HFFc6 (cell line): ENCODE results near the gene BGN. TPM values are rescaled to one million over a fixed set of nuclear protein-coding genes. Genes with fewer than 3 reads are reported as not detected.

Experiments used
- DNase-seq: peaks from one replicate; pipeline ENCODE4 v3.0.0-alpha.2; 2018
- H3K27ac Mint-ChIP-seq: 2 replicates; pipeline ENCODE4 v1.8.0; 2020; ENCODE audit warnings: mild to moderate bottlenecking, mixed read lengths
- H3K27me3 Mint-ChIP-seq: 2 replicates; pipeline ENCODE4 v1.8.0; 2021; ENCODE audit warnings: mild to moderate bottlenecking, moderate library complexity, mixed read lengths; ENCODE audit not compliant: insufficient read depth
- H3K36me3 Mint-ChIP-seq: 2 replicates; pipeline ENCODE4 v1.8.0; 2021; ENCODE audit warnings: low read depth, mixed read lengths
- H3K4me1 Mint-ChIP-seq: 2 replicates; pipeline ENCODE4 v1.8.0; 2020; ENCODE audit warnings: low read depth, mixed read lengths
- H3K4me3 Mint-ChIP-seq: 2 replicates; pipeline ENCODE4 v1.8.0; 2020; ENCODE audit warnings: mild to moderate bottlenecking, moderate library complexity, mixed read lengths
- H3K9me3 Mint-ChIP-seq: 2 replicates; pipeline ENCODE4 v1.8.0; 2020; ENCODE audit warnings: mild to moderate bottlenecking, mixed read lengths
- CTCF ChIP-seq: fragments of 200-600 bp; sonication (generic); IDR thresholded peaks from 2 replicates; pipeline ENCODE4 v1.5.0; 2021; ENCODE audit warnings: antibody characterized with exemption, mild to moderate bottlenecking
- total RNA-seq, 6 experiments: library from RNA; stranded (reverse); fragmentation: NEBNext Ultra II Directional; extraction: Animal tissue kit (Norgen Biotek cat#: 25700); gene quantifications; 2 replicates in 1 of 6; 3 replicates in 5 of 6; pipeline ENCODE4 v1.2.3, GENCODE V29; 2021

BGN gene
- total RNA-seq, 6 experiments from 2014 or later: 324 to 382 (median 367) TPM

DNA sequence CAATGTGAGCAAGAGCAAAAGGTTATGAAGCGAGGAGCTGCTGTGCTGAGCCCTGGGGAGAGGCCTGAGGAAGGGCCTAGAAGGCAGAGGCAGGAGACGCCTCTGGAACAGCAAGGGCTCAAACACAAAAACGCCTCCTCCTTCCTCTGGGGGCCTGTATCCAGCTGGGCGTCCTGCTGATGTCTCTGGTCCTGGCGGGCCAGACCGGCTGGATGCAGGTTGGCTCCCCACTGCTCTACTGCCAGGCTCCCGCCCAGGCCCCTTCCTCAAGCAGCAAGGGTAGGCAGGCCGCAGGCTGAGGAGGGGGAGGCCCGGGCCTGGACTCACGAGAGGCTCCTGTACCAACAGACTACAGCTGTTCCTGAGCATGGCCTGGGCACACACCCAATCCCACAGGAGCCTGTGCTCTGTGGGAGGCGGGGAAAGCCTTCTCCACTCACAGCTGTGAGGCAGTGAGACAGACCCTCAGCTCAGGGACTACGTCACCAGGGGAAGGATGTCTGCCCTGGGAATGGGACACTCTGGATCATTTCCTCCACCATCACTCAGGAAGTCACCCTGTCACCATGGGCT, 26.7 kb upstream of the BGN start:
- Mint-ChIP-seq H3K27me3 (peaks cover 2% of the 10 kb centered on the region; the same call in 1 of the 2 replicates), H3K4me1 (peaks cover 10% of the 10 kb centered on the region; the same call in 1 of the 2 replicates), H3K36me3 (no peaks in the 10 kb centered on the region), H3K27ac (no peak overlapping the region; the same call in 1 of the 2 replicates), H3K9me3 (no peaks in the 10 kb centered on the region), H3K4me3 (no peak overlapping the region)
- DNase-seq: no peak
- no peak for TF ChIP-seq CTCF

GRCh38 chrX:153469811-153470410, 24.9 kb upstream of the BGN start:
- Mint-ChIP-seq H3K27ac (peak overlapping the region; percentile 45; the same call in 1 of the 2 replicates), H3K36me3 (no peaks in the 10 kb centered on the region), H3K4me1 (peaks cover 10% of the 10 kb centered on the region; the same call in 1 of the 2 replicates), H3K27me3 (no peaks in the 10 kb centered on the region), H3K4me3 (peak overlapping the region; percentile 90), H3K9me3 (no peaks in the 10 kb centered on the region)
- peak; percentile 19 for DNase-seq
- TF ChIP-seq CTCF: no peak

DNA sequence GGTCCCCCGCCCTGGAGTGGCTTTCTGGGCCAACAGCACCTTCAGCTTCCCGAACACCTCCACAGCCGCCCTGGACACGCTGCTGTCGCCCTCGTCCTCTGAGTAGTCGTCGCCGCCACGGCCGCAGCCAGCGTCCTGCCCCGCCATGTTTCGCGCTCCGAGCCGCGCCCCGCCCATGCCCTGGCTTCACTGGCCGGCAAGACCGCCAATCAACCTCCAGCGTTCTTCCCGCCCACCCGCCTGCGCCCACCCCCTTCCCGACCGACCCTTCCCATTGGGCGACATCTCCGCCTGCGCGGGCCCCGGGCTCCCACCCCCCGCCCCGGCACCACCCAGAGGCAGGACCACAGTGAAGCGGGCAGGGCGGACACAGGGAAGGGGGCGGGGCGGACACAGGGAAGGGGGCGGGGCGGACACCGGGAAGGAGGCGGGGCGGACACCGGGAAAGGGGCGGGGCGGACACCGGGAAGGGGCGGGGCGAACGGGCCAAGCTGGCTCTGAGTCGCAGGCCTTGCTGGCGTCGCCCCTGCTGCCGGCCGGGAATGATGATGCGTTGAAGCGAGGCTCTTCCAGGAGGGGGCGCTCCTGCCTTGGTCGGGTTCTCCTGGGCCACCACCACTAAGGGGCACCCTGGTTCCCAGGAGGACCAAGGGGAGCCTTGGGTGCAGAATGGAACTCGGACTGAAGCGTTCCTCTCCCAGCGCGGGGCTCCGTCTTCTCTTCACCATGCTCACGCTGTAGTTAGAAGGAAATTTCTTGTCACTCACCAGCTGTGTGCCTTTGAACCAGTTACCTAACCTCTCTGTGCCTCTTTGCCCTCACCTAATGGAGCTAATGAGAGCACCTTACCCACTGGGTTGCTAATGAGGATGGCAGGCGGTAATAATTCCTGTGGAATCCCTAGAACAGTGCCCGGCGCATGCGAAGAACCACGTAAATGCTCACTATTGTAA, 24.1 kb upstream of the BGN start, which contains the start of gene HAUS7:
TSS of gene HAUS7 (minus strand) at position 166 of the 953 bp plus-strand sequence. CDS start at position 147, 19 bp downstream.
- Mint-ChIP-seq H3K27me3 (no peaks in the 10 kb centered on the region), H3K36me3 (no peaks in the 10 kb centered on the region), H3K4me3 (peak within 1 kb of the TSS; percentile 90), H3K4me1 (peaks cover 17% of the 10 kb centered on the region; the same call in 1 of the 2 replicates), H3K27ac (peak within 1 kb of the TSS; percentile 45), H3K9me3 (no peaks in the 10 kb centered on the region)
- DNase-seq: peak; percentile 77
- TF ChIP-seq CTCF: peak; percentile 83

DNA sequence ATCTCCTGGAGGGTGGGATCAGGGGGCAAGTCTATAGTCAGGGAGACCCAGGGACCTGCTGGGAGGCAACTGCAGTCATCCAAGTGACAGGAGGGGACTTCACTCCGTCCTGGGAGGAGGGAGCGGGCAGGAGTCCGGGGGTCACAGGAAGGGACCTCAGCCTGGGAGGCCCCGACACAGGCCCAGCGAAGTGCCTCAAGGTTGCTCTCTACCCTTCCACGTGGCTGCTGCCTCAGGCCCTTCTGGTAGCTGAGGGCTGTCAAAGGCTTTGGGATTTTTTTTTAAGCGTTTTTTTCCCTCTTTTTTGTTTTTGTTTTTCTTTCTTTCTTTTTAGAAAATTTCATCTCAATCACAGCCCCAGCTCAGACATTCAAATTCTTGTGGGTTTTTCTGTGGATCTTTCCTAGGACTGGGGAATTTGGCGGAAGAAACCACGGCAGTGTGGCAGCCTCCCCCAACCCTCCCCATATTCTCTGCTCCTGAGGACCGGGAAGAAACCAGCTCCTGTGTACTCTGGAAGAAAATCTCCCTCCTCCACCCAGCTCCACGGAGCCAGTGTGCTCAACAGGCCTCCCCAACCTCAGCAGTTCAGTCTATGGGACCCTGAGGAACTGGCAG, 23.0 kb upstream of the BGN start:
- peak overlapping the region; percentile 67; the same call in 1 of the 2 replicates for H3K27ac Mint-ChIP-seq
- no peak overlapping the region for H3K4me3 Mint-ChIP-seq
- no peaks in the 10 kb centered on the region for H3K27me3 Mint-ChIP-seq
- DNase-seq: no peak
- H3K9me3 Mint-ChIP-seq: no peaks in the 10 kb centered on the region
- TF ChIP-seq CTCF: no peak
- H3K36me3 Mint-ChIP-seq: no peaks in the 10 kb centered on the region
- H3K4me1 Mint-ChIP-seq: peaks cover 25% of the 10 kb centered on the region

DNA sequence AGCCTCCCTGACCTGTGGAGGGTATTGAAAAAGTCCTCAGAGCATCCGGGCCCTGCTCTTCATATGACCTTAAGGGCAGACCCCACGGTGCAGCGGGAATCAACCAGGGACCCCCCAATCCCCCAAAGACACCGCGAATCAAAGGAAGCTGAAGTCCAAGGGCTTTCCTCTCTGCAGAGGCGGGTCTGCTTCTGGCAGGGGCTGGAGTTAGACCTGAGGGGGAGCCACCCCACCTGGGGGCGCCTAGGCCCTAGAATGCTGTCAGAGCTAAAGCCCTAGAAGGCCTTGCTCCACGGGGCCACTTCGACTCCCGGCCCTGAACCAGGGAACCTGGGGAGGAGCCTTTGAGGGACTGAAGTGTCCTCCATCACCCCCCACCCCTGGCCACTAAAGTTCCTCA, 21.7 kb upstream of the BGN start:
- Mint-ChIP-seq H3K4me3 (no peak overlapping the region), H3K9me3 (no peaks in the 10 kb centered on the region), H3K27ac (no peak overlapping the region), H3K4me1 (peaks cover 35% of the 10 kb centered on the region), H3K36me3 (no peaks in the 10 kb centered on the region), H3K27me3 (peaks cover 2% of the 10 kb centered on the region)
- no peak for DNase-seq
- TF ChIP-seq CTCF: no peak
